CD14-positive monocyte (primary cell): ENCODE data around the gene RAP1B. TPM values are rescaled to one million over a fixed set of nuclear protein-coding genes. Genes with fewer than 3 reads are reported as not detected.

ENCODE experiments used
- DNase-seq, 3 donors: peaks; one replicate each; pipeline ENCODE4 v3.0.0-alpha.2; 2011 to 2022
- H2AFZ ChIP-seq: 2 replicates; pipeline ENCODE4 v1.6.0; 2012; ENCODE audit warnings: mild to moderate bottlenecking, low read depth, low read length, inconsistent platforms; ENCODE audit not compliant: insufficient read depth, poor library complexity, severe bottlenecking
- H3K27ac ChIP-seq, 2 donors: 1 replicate in 1 of 2; 2 replicates in 1 of 2; pipeline ENCODE4 v1.5.1; 2012 to 2013; ENCODE audit warnings: low read length in 2 of 2, control low read depth in 1 of 2, inconsistent platforms in 1 of 2, low read depth in 1 of 2, mild to moderate bottlenecking in 1 of 2
- H3K27me3 ChIP-seq, 2 donors: one replicate each; pipeline versions ENCODE4 v1.6.0 to v1.6.1; 2011 to 2013; ENCODE audit warnings: low read length in 2 of 2; ENCODE audit not compliant: control insufficient read depth in 2 of 2, insufficient read depth in 2 of 2
- H3K36me3 ChIP-seq, 2 donors: replicated peaks in 1 of 2; 1 replicate in 1 of 2; 2 replicates in 1 of 2; pipeline versions ENCODE4 v1.5.1 to v1.6.1; 2012 to 2013; ENCODE audit warnings: low read length in 2 of 2, control low read depth in 1 of 2, inconsistent platforms in 1 of 2, mild to moderate bottlenecking in 1 of 2; ENCODE audit not compliant: insufficient read depth in 2 of 2, control insufficient read depth in 1 of 2
- H3K4me1 ChIP-seq, 2 donors: 1 replicate in 1 of 2; 2 replicates in 1 of 2; pipeline versions ENCODE4 v1.5.1 to v1.6.1; 2012 to 2013; ENCODE audit warnings: low read length in 2 of 2, control low read depth in 1 of 2, inconsistent platforms in 1 of 2, mild to moderate bottlenecking in 1 of 2, moderate library complexity in 1 of 2; ENCODE audit not compliant: insufficient read depth in 2 of 2, control insufficient read depth in 1 of 2
- H3K4me2 ChIP-seq: replicated peaks from 2 replicates; pipeline ENCODE3; 2012; ENCODE audit warnings: low read length, moderate library complexity, mild to moderate bottlenecking; ENCODE audit not compliant: poor library complexity, severe bottlenecking; ENCODE audit errors: extremely low read depth
- H3K4me3 ChIP-seq, 3 experiments: fragments of 200-600 bp in 1 of 3; sonication (generic) in 1 of 3; replicated peaks in 1 of 3; 1 replicate in 2 of 3; 2 replicates in 1 of 3; pipeline ENCODE4 v1.5.1; 2011 to 2013; ENCODE audit warnings: low read length in 3 of 3, mild to moderate bottlenecking in 3 of 3, control low read depth in 2 of 3, low read depth in 2 of 3, inconsistent platforms in 1 of 3, moderate library complexity in 1 of 3
- H3K79me2 ChIP-seq: 2 replicates; pipeline ENCODE4 v1.6.0; 2012; ENCODE audit warnings: mild to moderate bottlenecking, control low read depth, inconsistent platforms, low read length, moderate library complexity; ENCODE audit not compliant: insufficient read depth
- H3K9ac ChIP-seq: 2 replicates; pipeline ENCODE4 v1.6.0; 2017; ENCODE audit warnings: low read length, mild to moderate bottlenecking; ENCODE audit not compliant: insufficient read depth, poor library complexity, severe bottlenecking
- H3K9me3 ChIP-seq, 2 donors: replicated peaks in 1 of 2; 1 replicate in 1 of 2; 2 replicates in 1 of 2; pipeline versions ENCODE4 v1.5.1 to v1.6.1; 2012 to 2013; ENCODE audit warnings: low read length in 2 of 2, control low read depth in 1 of 2; ENCODE audit not compliant: control insufficient read depth in 1 of 2, insufficient read depth in 1 of 2
- H4K20me1 ChIP-seq: 2 replicates; pipeline ENCODE4 v1.6.0; 2012; ENCODE audit warnings: mild to moderate bottlenecking, low read length, control low read depth, moderate library complexity; ENCODE audit not compliant: insufficient read depth
- H3K27ac Mint-ChIP-seq, 7 donors: one replicate each; pipeline ENCODE4 v1.8.0; 2020; ENCODE audit warnings: mild to moderate bottlenecking in 7 of 7, mixed read lengths in 7 of 7, moderate library complexity in 6 of 7, inconsistent platforms in 2 of 7
- H3K27me3 Mint-ChIP-seq, 3 donors: one replicate each; pipeline ENCODE4 v1.8.0; 2021 to 2022; ENCODE audit warnings: low read depth in 3 of 3, mild to moderate bottlenecking in 3 of 3, mixed read lengths in 3 of 3, moderate library complexity in 3 of 3, inconsistent platforms in 1 of 3
- H3K36me3 Mint-ChIP-seq, 2 donors: one replicate each; pipeline ENCODE4 v1.8.0; 2020; ENCODE audit warnings: mixed read lengths in 2 of 2, inconsistent platforms in 1 of 2, mild to moderate bottlenecking in 1 of 2
- H3K4me1 Mint-ChIP-seq: one replicate; pipeline ENCODE4 v1.8.0; 2020; ENCODE audit warnings: mild to moderate bottlenecking, mixed read lengths
- H3K4me3 Mint-ChIP-seq, 2 donors: one replicate each; pipeline ENCODE4 v1.8.0; 2020; ENCODE audit warnings: mild to moderate bottlenecking in 2 of 2, mixed read lengths in 2 of 2, moderate library complexity in 1 of 2
- H3K9me3 Mint-ChIP-seq, 7 donors: one replicate each; pipeline ENCODE4 v1.8.0; 2020 to 2022; ENCODE audit warnings: mixed read lengths in 7 of 7, mild to moderate bottlenecking in 6 of 7, moderate library complexity in 6 of 7, inconsistent platforms in 2 of 7
- CTCF ChIP-seq: fragments of 200-600 bp; IDR thresholded peaks from one replicate; pipeline ENCODE4 v1.8.0; 2022; ENCODE audit warnings: antibody characterized with exemption, mild to moderate bottlenecking
- WGBS: methylation state at CpG from one replicate; pipeline ENCODE4 v1.1.5; 2013; ENCODE audit warnings: missing lambda C conversion rate; ENCODE audit not compliant: insufficient coverage; 5-methylcytosine and 5-hydroxymethylcytosine counted together
- intact Hi-C, 2 donors: fragments of 100-400 bp; cut with micrococcal nuclease; formaldehyde crosslinking; loops; one replicate each; pipeline versions ENCODE4 v1.15.0 to v1.15.1; 2023
- polyA plus RNA-seq, 3 donors: library from polyadenylated mRNA; depleted of rRNA in 1 of 3; unstranded in 2 of 3; stranded (reverse) in 1 of 3; fragments of 300-500 nt in 2 of 3; fragments of >200 nt in 1 of 3; fragmentation: Illumina TruSeq in 2 of 3; gene quantifications; 1 replicate in 2 of 3; 2 replicates in 1 of 3; pipeline ENCODE4 v1.2.3, GENCODE V29; 2012 to 2021

Gene RAP1B
- polyA plus RNA-seq, 3 donors: 153 to 543 (median 461) TPM

GRCh38 chr12:68639396-68639767 is 28.7 kb downstream of the RAP1B start:
- Histone ChIP-seq H3K4me2 (no peak overlapping the region), H3K9me3 (no peaks in the 10 kb centered on the region), H3K79me2 (peaks cover 100% of the 10 kb centered on the region), H3K9ac (no peak overlapping the region), H3K27ac (no peak overlapping the region), H3K4me3 (no peak overlapping the region), H3K27me3 (no peaks in the 10 kb centered on the region), H4K20me1 (peaks cover 100% of the 10 kb centered on the region), H3K36me3 (peaks cover 9 to 17% of the 10 kb centered on the region in 2 donors), H2AFZ (no peak overlapping the region), H3K4me1 (no peaks in the 10 kb centered on the region)
- Mint-ChIP-seq H3K27me3 (no peaks in the 10 kb centered on the region), H3K4me1 (peaks cover 16% of the 10 kb centered on the region), H3K36me3 (peaks cover 13 to 37% of the 10 kb centered on the region in 2 donors), H3K27ac (peak overlapping the region in 2 of 7 donors; percentile 46 to 73), H3K4me3 (no peak overlapping the region), H3K9me3 (no peaks in the 10 kb centered on the region)
- no peak for TF ChIP-seq CTCF
- no CpG with 5 or more reads among the region's 1 CpG for WGBS
- no peak for DNase-seq
- intact Hi-C loops: no loop called here

GRCh38 chr12:68641138-68641537 is 30.4 kb downstream of the RAP1B start:
- Mint-ChIP-seq H3K36me3 (peaks cover 13 to 38% of the 10 kb centered on the region in 2 donors), H3K4me1 (peaks cover 16% of the 10 kb centered on the region), H3K4me3 (no peak overlapping the region), H3K27ac (peak overlapping the region in 3 of 7 donors; percentile 22 to 65 (median 63)), H3K9me3 (no peaks in the 10 kb centered on the region), H3K27me3 (no peaks in the 10 kb centered on the region)
- intact Hi-C loops: no loop called here
- no peak overlapping the region for H3K4me2 ChIP-seq
- 20% methylated on average over 1 of the region's 5 CpGs for WGBS
- no peaks in the 10 kb centered on the region for H3K27me3 ChIP-seq
- H3K79me2 ChIP-seq: peaks cover 100% of the 10 kb centered on the region
- H3K4me3 ChIP-seq: no peak overlapping the region
- H3K27ac ChIP-seq: peak overlapping the region in 1 of 2 donors; percentile 6
- H3K9me3 ChIP-seq: no peaks in the 10 kb centered on the region
- no peaks in the 10 kb centered on the region for H3K4me1 ChIP-seq
- TF ChIP-seq CTCF: no peak
- no peak overlapping the region for H2AFZ ChIP-seq
- peaks cover 9 to 26% of the 10 kb centered on the region in 2 donors for H3K36me3 ChIP-seq
- no peak for DNase-seq
- H4K20me1 ChIP-seq: peaks cover 100% of the 10 kb centered on the region
- H3K9ac ChIP-seq: no peak overlapping the region
